A673 (cell line): ENCODE measurements around the gene IRX5.

ENCODE experiments used
- CTCF ChIP-seq: fragments of 300-800, 200-600 bp; sonication (generic); conservative IDR thresholded peaks from 2 replicates; pipeline ENCODE4 v1.5.1; 2017; ENCODE audit warnings: low read depth, mild to moderate bottlenecking, antibody characterized with exemption, low read length, moderate library complexity, mixed read lengths
- EZH2 ChIP-seq: fragments of 200-600 bp; sonication (generic); IDR thresholded peaks from 2 replicates; pipeline ENCODE4 v1.6.1; 2017; ENCODE audit warnings: borderline replicate concordance, low read depth, mild to moderate bottlenecking, mixed read lengths, antibody characterized with exemption, low read length; ENCODE audit not compliant: poor library complexity, severe bottlenecking

GRCh38 chr16:54901606-54902005 is 29.1 kb upstream of the IRX5 start:
- TF ChIP-seq CTCF, result no peak
- TF ChIP-seq EZH2, result no peak
